Gastrocnemius medialis (tissue), 4 donors: ENCODE data around the gene PAH.

Source experiments
- POLR2A ChIP-seq, 2 donors: fragments of 450-650 bp; IDR thresholded peaks; one replicate each; pipeline ENCODE4 v1.6.1; 2017; ENCODE audit warnings: antibody characterized with exemption in 2 of 2, mild to moderate bottlenecking in 2 of 2, moderate library complexity in 2 of 2
- TF ChIP-seq, protein P1 (sequence below), 5 experiments: fragments of 450-650 bp in 3 of 5; fragments of 200-600 bp in 2 of 5; sonication (generic) in 2 of 5; IDR thresholded peaks in 4 of 5; conservative IDR thresholded peaks in 1 of 5; 1 replicate in 4 of 5; 2 replicates in 1 of 5; pipeline ENCODE4 v1.5.1; 2016 to 2019; ENCODE audit warnings: antibody characterized with exemption in 5 of 5, mild to moderate bottlenecking in 3 of 5, moderate library complexity in 3 of 5

DNA sequence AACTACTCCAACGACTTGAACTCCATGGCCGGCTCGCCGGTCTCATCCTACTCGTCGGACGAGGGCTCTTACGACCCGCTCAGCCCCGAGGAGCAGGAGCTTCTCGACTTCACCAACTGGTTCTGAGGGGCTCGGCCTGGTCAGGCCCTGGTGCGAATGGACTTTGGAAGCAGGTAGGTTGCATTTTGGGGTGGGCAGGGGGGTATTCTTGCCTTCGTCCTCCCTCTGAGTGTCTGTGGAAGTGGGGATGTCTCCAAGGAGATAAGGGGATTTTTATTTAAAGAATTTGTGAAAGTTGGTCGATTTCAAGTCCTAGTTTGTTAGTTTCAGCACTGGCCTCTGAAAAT is 41.8 kb upstream of the PAH start:
- TF ChIP-seq, protein P1, sequence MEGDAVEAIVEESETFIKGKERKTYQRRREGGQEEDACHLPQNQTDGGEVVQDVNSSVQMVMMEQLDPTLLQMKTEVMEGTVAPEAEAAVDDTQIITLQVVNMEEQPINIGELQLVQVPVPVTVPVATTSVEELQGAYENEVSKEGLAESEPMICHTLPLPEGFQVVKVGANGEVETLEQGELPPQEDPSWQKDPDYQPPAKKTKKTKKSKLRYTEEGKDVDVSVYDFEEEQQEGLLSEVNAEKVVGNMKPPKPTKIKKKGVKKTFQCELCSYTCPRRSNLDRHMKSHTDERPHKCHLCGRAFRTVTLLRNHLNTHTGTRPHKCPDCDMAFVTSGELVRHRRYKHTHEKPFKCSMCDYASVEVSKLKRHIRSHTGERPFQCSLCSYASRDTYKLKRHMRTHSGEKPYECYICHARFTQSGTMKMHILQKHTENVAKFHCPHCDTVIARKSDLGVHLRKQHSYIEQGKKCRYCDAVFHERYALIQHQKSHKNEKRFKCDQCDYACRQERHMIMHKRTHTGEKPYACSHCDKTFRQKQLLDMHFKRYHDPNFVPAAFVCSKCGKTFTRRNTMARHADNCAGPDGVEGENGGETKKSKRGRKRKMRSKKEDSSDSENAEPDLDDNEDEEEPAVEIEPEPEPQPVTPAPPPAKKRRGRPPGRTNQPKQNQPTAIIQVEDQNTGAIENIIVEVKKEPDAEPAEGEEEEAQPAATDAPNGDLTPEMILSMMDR (IDR thresholded peaks at IDR 0.05 in 4 of 5, conservative IDR thresholded peaks at IDR 0.05 in 1 of 5) = no peak
- no peak for TF ChIP-seq POLR2A (IDR thresholded peaks at IDR 0.05)
